Activated gamma-delta T cell treated with Interleukin-2 at 50 U/mL for 16 hours (primary cell): ENCODE results near the gene PSMD11.

Experiments used
- DNase-seq: peaks from one replicate; pipeline ENCODE4 v3.0.0-alpha.2; 2020

Gene PSMD11

GRCh38 chr17:32491371-32492263, 47.3 kb downstream of the PSMD11 start:
- DNase-seq: no peak

GRCh38 chr17:32492264-32492589, 47.9 kb downstream of the PSMD11 start:
- DNase-seq: no peak

- DNase-seq: no peak
Observed at GRCh38 chr17:32492648-32493289, 48.5 kb downstream of the PSMD11 start.

GRCh38 chr17:32493571-32493970, 49.3 kb downstream of the PSMD11 start:
- no peak for DNase-seq

- no peak for DNase-seq
Observed at GRCh38 chr17:32493976-32494513, 49.7 kb downstream of the PSMD11 start.

- DNase-seq: no peak
Observed at GRCh38 chr17:32494621-32495358, 50.5 kb downstream of the PSMD11 start.

GRCh38 chr17:32495359-32496231, 51.3 kb downstream of the PSMD11 start:
- no peak for DNase-seq

- no peak for DNase-seq
Observed at GRCh38 chr17:32496395-32497073, 52.2 kb downstream of the PSMD11 start.

- DNase-seq: no peak
Observed at GRCh38 chr17:32497431-32498205, 53.3 kb downstream of the PSMD11 start.

GRCh38 chr17:32498391-32498790, 54.1 kb downstream of the PSMD11 start:
- DNase-seq: no peak

GRCh38 chr17:32502013-32502412, 57.7 kb downstream of the PSMD11 start:
- DNase-seq: no peak

- DNase-seq: no peak
Observed at GRCh38 chr17:32502710-32503109, 58.4 kb downstream of the PSMD11 start.

- peak; percentile 46 for DNase-seq
Observed at GRCh38 chr17:32503251-32504165, 59.2 kb downstream of the PSMD11 start.

- DNase-seq: no peak
Observed at GRCh38 chr17:32504166-32504990, 60.1 kb downstream of the PSMD11 start.

- DNase-seq: no peak
Observed at GRCh38 chr17:32508926-32509325, 64.6 kb downstream of the PSMD11 start.

- DNase-seq: no peak
Observed at GRCh38 chr17:32510466-32510865, 66.2 kb downstream of the PSMD11 start.

GRCh38 chr17:32512328-32512727, 68.0 kb downstream of the PSMD11 start:
- DNase-seq: no peak

- DNase-seq: no peak
Observed at GRCh38 chr17:32513579-32513978, 69.3 kb downstream of the PSMD11 start.

- DNase-seq: no peak
Observed at GRCh38 chr17:32514606-32515005, 70.3 kb downstream of the PSMD11 start.
